IPS DF 4.7 (cell line): ENCODE measurements around the gene FOSL2.

ENCODE experiments used
- DNase-seq: peaks from one replicate; pipeline ENCODE4 v3.0.0-alpha.2; 2013; ENCODE audit warnings: low spot score; ENCODE audit errors: extremely low read depth

Gene FOSL2

GRCh38 chr2:28430377-28430765 is 37.7 kb downstream of the FOSL2 start:
- DNase-seq, result no peak

- DNase-seq, result no peak
These were observed 38.2 kb downstream of the FOSL2 start for GRCh38 chr2:28430788-28431418.

- no peak for DNase-seq
These were observed 39.1 kb downstream of the FOSL2 start for GRCh38 chr2:28431741-28432140.

DNA sequence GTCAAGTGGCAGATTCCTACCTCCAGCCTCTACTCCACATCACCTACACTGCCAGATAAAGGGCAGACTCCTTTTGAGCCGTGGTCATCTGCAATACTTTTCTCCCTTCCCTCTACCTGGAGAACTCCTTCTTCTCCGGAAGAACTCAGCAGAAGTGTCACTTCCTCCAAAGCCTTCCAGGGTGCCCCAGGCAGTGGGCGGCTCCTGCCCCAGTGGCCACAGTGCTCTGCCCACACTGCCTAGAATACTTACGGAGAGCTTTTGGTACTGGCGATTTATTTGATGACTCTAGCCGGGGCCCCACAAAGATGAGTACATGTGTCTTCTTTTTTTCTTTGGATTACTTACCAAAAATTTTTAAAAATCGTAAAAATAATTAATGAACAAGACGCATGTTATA is 39.7 kb downstream of the FOSL2 start:
- no peak for DNase-seq

DNA sequence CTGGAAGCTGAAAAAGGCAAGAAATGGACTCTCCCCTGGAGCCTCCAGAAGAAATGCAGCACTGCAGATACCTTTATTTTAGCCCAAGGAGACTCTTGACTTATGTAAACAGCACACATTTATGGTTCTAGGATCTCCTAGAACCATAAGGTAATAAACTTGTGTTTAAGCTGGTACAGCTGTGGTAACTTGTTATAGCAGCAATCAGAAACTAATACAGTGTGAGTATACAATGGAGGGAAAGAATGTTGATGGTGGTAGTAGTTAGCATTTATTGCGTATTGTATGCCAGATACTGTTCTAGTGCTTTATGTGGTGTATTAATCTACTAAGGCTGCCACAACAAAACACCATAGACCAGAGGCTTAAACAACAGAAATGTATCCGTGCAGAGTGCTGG is 40.6 kb downstream of the FOSL2 start:
- no peak for DNase-seq

- no peak for DNase-seq
These were observed 41.4 kb downstream of the FOSL2 start for GRCh38 chr2:28433935-28434599.

- no peak for DNase-seq
These were observed 41.9 kb downstream of the FOSL2 start for GRCh38 chr2:28434600-28434989.

- DNase-seq, result no peak
These were observed 42.6 kb downstream of the FOSL2 start for GRCh38 chr2:28435241-28435640.

- no peak for DNase-seq
These were observed 43.2 kb downstream of the FOSL2 start for GRCh38 chr2:28435814-28436351.

- DNase-seq, result no peak
These were observed 43.9 kb downstream of the FOSL2 start for GRCh38 chr2:28436525-28437051.

DNA sequence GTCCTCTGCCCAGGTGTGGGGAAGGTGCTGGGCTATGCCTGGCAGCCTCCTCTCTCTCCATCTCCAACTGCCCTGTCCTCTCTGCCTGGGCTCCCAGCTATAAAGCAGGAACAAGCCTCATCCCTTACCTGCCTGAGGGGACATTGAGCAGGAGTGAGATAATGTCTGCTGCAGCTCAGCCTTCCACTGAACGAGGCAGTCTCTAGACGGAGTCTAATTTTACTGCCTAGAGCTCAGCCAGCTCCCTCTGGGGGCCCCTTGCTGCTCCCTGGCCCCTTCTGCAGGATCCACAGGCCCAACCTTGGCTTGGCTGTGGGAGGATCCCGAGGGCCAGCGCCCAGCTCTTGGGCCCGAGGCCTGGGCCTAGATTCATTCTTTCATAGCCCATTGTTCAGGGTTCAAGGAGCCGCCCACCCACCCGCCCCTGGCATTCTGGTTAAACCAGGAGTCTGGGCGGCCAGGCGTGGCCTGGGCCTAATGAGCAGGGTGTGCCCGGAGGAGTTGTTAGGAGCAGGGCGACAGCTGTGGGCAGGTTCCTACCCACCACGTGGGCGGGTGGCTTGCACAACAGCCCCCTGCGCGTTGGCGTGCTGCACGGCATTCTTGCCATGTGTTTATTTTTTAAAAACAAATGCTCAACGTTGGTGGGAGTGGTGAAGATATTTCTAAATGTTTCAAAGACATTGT is 44.6 kb downstream of the FOSL2 start:
- no peak for DNase-seq

- no peak for DNase-seq
These were observed 45.3 kb downstream of the FOSL2 start for GRCh38 chr2:28437918-28438317.

- no peak for DNase-seq
These were observed 45.9 kb downstream of the FOSL2 start for GRCh38 chr2:28438532-28439063.

GRCh38 chr2:28439127-28439526 is 46.5 kb downstream of the FOSL2 start:
- DNase-seq, result no peak

GRCh38 chr2:28439763-28440162 is 47.1 kb downstream of the FOSL2 start:
- no peak for DNase-seq

GRCh38 chr2:28442328-28442727 is 49.7 kb downstream of the FOSL2 start:
- no peak for DNase-seq

- DNase-seq, result no peak
These were observed 52.3 kb downstream of the FOSL2 start for GRCh38 chr2:28444956-28445355.

GRCh38 chr2:28445448-28446258 is 53.0 kb downstream of the FOSL2 start:
- no peak for DNase-seq

DNA sequence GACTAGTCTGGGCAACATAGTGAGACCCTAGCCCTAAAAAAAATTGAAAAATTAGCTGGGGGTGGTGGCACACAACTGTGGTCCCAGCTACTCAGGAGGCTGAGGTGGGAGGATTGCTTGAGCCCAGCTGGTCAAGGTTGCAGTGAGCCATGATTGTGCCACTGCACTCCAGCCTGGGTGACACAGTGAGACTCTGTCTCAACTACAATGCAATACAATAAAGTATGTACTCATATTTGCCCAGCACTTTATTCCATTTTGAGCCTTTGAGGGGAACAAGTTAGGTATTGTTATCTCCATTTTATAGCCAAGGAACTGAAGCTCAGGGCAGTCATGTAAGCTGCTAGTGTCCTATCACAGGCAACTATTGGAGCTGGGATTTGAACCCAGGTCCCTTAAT is 53.9 kb downstream of the FOSL2 start:
- no peak for DNase-seq

DNA sequence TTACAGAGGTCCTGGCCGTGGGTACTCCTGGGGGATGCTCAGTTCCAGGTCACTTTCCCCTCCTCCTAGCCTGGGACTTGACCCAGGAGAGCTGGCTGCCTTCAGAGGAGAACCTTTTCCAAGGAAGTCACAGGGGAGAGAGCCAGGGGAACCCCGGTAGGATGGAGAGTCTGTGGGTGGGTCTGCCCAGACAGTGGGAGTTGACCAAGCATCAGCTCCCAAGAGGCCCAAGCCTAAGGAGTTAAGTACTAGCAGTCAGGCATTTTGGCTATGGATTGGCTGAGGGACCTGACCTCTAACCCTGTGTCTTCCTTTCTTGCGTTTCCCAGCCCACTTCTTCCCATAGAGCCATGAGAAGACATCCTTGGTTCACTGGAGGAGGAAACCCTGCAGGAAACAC is 54.4 kb downstream of the FOSL2 start:
- DNase-seq, result no peak
